ENCODE measurements around the gene FARP2. TPM values are rescaled to one million over a fixed set of nuclear protein-coding genes. Genes with fewer than 3 reads are reported as not detected.
"Not testable (repeated sequence)": the region's sequence is repeated elsewhere in the genome, so short reads cannot be mapped to it uniquely, and the experiment has no call there.

Gene FARP2
- total RNA-seq, 1 donor from 2014 or later = 44.6 TPM

- no peak for DNase-seq (ENCODE audit: low spot score)
These were observed 44.1 kb downstream of the FARP2 start for GRCh38 chr2:241399941-241400922.

- no peak for DNase-seq (ENCODE audit: low spot score)
These were observed 52.8 kb downstream of the FARP2 start for GRCh38 chr2:241408849-241409248.

DNA sequence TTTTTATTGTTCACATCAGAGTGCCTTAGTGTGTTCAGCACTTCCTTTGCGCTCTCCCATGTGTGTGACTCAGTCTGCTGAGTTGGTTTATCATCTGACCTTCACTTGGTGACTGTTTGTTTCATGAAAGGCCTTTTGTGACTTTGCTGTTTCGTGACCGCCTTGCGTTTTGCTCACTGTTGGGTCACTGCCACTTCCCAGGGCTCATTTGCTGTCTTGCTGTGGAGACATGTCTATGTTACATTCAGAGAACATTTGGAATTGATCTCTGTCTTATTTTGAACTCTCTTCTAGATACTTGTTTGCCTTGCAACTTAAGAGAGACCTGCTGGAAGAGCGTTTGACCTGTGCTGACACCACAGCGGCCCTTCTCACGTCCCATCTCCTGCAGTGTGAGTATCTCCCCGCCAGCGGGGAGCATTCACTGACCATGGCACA, 54.7 kb downstream of the FARP2 start:
- DNase-seq (ENCODE audit: low spot score) = no peak

DNA sequence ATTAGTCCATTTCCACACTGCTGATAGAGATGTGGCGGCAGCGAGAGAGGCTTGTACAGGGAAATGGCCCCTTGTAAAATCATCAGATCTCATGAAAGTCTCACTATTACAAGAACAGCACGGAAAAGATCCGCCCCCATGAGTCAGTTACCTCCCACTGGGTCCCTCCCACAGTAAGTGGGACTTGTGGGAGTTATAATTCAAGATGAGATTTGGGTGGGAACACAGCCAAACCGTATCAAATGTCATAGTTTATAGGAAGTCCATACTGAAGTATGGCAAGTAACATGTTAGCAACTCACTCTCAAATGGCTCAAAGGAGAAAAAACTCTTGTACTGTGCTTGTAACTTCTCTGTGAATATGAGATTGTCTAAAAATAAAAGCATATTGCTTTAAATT, 56.1 kb downstream of the FARP2 start:
- DNase-seq (ENCODE audit: low spot score) = no peak

DNA sequence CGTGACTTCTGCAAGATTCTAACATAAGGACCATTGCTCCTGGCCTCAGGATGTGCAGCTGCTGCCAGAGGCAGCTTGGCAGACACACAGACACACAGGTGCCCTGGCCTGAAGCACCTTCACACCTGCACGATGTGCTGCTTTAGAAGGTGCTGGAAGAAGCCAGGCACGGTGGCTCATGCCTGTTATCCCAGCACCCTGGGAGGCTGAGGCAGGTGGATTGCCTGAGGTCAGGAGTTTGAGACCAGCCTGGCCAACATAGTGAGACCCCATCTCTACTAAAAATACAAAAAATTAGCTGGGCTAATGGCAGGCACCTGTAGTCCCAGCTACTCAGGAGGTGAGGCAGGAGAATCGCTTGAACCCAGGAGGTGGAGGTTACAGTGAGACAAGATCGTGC, 57.4 kb downstream of the FARP2 start:
- DNase-seq (ENCODE audit: low spot score) = not testable (repeated sequence)

- DNase-seq (ENCODE audit: low spot score) = no peak
These were observed 58.0 kb downstream of the FARP2 start for GRCh38 chr2:241413929-241414580.

GRCh38 chr2:241415196-241415595, 59.1 kb downstream of the FARP2 start:
- no peak for DNase-seq (ENCODE audit: low spot score)

DNA sequence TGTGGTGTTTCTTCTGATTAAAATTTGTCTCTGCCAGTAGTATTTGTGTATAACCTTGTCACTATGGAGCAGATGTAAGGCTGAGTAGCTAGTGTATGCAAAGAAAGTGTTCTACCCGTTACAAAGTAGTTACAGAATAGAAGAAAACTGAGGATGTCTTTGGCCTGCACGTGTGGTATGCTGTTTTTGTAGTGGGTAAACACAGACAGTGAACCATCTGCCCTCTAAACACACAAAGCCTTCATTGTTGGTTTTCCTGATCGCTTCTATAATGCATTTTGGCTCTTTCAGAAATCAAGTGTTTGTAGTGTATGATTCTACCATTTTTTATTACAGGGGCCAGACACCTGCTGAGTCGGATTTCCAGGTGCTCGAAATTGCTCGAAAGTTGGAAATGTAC, 61.5 kb downstream of the FARP2 start:
- no peak for DNase-seq (ENCODE audit: low spot score)

DNA sequence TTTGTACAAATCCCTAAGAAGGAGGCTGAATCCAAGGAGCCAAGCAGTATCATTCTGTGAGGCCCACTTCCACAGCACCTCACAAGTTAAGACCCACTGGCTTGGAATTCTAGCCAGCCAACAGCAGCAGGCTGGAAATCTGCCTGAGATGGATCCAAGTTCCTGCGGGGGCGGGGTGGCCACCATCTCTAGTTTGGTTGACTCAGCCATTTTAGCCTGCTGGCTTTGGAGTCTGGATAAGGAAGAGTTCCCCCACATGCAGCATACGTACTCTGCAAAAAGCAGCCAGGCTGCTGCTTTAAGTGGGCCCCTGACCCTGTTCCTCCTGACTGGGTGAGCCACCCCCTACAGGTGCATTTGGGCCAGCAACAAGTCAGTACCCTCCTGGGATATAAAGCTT, 65.2 kb downstream of the FARP2 start:
- no peak for DNase-seq (ENCODE audit: low spot score)

DNA sequence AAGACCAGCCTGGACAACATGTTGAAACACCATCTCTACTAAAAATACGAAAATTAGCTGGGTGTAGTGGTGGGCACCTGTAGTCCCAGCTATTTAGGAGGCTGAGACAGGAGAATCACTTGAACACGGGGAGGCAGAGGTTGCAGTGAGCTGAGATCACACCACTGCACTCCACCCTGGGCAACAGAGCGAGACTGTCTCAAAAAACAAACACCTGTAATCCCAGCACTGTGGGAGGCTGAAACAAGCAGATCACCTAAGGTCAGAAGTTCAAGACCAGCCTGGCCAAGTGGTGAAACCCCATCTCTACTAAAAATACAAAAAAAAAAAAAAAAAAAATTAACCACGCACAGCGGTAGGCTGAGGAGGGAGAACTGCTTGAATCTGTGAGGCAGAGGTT, 65.9 kb downstream of the FARP2 start:
- DNase-seq (ENCODE audit: low spot score) = peak; percentile 9

DNA sequence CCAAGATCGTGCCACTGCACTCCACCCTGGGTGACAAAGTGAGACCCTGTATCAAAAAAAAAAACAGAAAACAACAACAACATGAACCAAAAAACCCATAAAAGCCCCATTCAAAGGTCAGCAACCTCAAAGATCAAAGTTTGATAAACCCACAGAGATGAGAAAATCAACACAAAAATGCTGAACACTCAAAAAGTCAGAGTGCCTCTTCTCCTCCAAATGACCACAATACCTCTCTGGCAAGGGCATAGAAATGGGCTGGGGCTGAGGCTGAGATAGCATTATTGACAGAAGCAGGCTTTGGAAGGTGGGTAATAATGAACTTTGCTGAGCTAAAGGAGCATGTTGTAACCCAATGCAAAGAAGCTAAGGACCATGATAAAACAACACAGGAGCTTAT, 66.3 kb downstream of the FARP2 start:
- DNase-seq (ENCODE audit: low spot score) = peak; percentile 8

- DNase-seq (ENCODE audit: low spot score) = not testable (repeated sequence)
These were observed 67.4 kb downstream of the FARP2 start for GRCh38 chr2:241423489-241423888.

DNA sequence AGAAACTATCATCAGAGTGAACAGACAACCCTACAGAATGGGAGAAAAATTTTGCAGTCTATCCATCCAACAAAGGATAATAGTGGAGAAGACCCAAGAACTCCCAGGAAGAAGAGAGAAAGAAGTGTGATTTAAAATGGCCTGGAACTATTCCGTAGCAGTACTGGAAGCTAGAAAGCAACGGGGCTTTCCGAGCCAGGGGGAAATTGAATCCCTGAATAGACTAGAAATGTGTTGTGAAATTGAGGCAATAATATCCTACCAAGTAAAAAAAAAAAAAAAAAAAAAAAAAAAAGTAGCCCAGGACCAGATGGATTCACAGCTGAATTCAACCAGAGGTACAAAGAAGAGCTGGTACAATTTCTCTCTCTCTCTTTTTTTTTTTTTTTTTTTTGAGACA, 69.3 kb downstream of the FARP2 start:
- DNase-seq (ENCODE audit: low spot score) = no peak

DNA sequence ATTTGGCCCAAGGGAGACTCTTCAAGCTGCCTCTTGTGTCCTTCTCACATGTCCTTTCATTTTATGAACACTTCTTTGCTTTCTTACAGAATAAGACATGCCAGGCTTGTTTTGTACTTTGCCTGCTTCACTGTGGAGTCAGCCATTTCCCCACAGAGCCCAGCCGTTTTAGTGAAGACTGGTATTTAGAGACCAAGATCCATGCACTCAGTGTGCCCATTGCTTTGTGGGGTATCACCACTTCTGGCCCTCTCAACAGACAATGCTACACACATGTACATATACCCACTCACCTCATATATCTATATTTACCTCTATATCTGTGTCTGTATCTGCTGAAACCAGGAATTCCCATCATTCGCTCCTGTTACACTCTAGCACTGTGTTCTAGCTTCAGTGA, 74.1 kb downstream of the FARP2 start:
- DNase-seq (ENCODE audit: low spot score) = no peak

GRCh38 chr2:241432824-241433448, 76.9 kb downstream of the FARP2 start:
- no peak for DNase-seq (ENCODE audit: low spot score)

DNA sequence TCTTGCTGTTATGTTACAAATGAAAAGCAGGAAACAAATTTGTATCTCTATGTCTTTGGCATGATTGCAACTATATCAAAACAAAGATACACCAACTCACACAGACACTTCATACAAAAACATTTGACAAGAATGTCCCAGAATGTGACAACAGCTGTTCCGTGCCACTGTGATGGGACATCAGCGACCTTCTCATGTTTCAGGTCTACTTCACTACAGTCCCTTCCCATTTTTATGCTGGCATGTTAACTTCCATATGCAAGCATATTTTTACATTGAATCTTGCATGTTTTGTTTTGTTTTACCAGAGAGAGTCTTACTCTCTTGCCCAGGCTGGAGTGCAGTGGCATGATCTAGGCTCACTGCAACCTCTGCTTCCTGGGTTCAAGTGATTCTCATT, 81.1 kb downstream of the FARP2 start:
- DNase-seq (ENCODE audit: low spot score) = no peak

DNA sequence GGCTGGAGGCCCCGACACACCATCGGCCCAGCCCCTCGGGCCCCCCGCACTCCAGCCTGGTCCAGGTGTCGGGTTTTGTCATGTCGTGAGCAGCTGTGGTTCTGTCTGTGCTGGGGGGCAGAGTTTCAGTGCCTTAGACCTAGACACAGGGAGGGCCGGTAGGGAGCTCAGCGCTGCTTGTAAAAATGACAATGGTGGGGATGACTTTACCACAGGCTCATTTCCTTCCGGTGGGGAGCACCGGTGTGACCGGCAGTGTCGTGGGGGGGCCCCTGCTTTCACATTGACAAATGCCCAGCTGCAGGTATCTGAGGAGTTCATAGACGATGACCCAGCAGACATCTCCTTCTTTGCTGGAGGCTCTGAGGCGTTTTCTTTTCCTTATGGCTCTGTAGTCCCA, 85.4 kb downstream of the FARP2 start:
- DNase-seq (ENCODE audit: low spot score) = no peak

- DNase-seq (ENCODE audit: low spot score) = no peak
These were observed 87.6 kb downstream of the FARP2 start for GRCh38 chr2:241443486-241444223.

DNA sequence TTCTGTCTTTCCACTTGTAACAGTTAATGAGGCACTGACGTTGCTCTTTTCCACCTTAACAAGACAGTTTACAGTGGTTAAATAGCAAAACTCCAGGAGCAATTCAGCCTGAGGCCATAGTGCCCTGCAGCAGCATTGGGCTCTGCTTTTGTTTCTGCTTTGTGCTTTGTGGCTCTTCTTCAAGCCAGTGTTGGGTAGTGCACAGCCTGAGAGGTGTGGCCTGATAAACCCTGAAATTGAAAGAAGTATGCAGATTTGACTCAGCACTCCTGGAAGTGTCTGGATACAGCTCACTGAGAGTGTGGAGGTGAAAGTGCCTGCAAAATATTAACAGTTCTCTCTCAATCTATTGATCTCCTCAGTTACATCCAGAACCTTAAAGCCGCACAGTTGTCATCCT, 89.3 kb downstream of the FARP2 start:
- no peak for DNase-seq (ENCODE audit: low spot score)

- DNase-seq (ENCODE audit: low spot score) = not testable (repeated sequence)
These were observed 94.0 kb downstream of the FARP2 start for GRCh38 chr2:241450092-241450491.

DNA sequence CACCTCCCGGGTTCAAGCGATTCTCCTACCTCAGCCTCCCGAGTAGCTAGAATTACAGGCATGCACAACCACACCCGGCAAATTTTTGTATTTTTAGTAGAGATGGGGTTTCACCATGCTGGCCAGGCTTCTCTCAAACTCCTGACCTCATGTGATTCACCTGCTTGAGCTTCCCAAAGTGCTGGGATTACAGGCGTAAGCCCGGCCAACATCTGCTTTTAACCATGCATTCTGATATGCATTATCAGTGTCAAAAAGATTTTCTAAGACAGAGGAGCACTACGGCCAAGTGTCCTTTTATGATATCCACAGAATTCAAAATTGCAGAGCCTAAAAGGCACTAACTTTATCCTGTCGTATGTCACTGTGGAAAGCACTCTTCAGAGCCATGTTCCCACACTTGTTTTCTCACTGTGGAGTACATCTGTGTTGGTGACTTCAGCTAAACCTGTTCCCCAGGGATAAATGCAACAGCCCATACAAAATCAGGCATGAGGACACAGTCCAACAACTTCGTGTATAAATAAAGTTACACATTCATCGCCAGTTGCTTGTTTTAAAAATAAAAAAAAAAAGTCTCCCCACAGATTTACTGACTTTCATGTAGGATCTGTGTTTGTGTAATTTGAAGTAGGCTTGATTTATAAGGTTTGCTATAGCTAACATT, 95.9 kb downstream of the FARP2 start:
- no peak for DNase-seq (ENCODE audit: low spot score)
